Erythroblast (primary cell): ENCODE results near the gene EIF4G3.

Source experiments
- GATA1 ChIP-seq: IDR thresholded peaks from 2 replicates; pipeline ENCODE4 v1.6.1; 2011; ENCODE audit warnings: low read depth, mild to moderate bottlenecking, control low read depth, low read length, moderate library complexity
- POLR2A ChIP-seq: IDR thresholded peaks from 2 replicates; pipeline ENCODE4 v1.6.1; 2011; ENCODE audit warnings: mild to moderate bottlenecking, low read length

GRCh38 chr1:21042929-21043605 is 133.6 kb downstream of the EIF4G3 start:
- TF ChIP-seq POLR2A (no peak), GATA1 (no peak)
